Ascending aorta (tissue), 2 donors: ENCODE data around the gene PPEF2. TPM values are rescaled to one million over a fixed set of nuclear protein-coding genes. Genes with fewer than 3 reads are reported as not detected.
"Not testable (repeated sequence)": the region's sequence is repeated elsewhere in the genome, so short reads cannot be mapped to it uniquely, and the experiment has no call there.

Experiments
- DNase-seq, 2 donors: peaks; one replicate each; pipeline ENCODE4 v3.0.0-alpha.2; 2019; ENCODE audit warnings: low spot score in 2 of 2
- H3K27ac ChIP-seq, 2 donors: fragments of 200-600 bp; sonication (generic); one replicate each; pipeline ENCODE4 v1.5.1; 2016 to 2017; ENCODE audit warnings: mild to moderate bottlenecking in 1 of 2
- H3K27me3 ChIP-seq: fragments of 200-600 bp; sonication (generic); one replicate; pipeline ENCODE4 v1.5.1; 2017
- H3K36me3 ChIP-seq, 2 donors: fragments of 200-600 bp; sonication (generic); one replicate each; pipeline ENCODE4 v1.5.1; 2016
- H3K4me1 ChIP-seq, 2 donors: fragments of 200-600 bp; sonication (generic); one replicate each; pipeline ENCODE4 v1.5.1; 2016 to 2017; ENCODE audit warnings: mild to moderate bottlenecking in 1 of 2
- H3K4me3 ChIP-seq, 2 donors: fragments of 200-600 bp; sonication (generic); one replicate each; pipeline ENCODE4 v1.5.1; 2016 to 2017; ENCODE audit warnings: mild to moderate bottlenecking in 1 of 2
- H3K9me3 ChIP-seq, 2 donors: fragments of 200-600 bp; sonication (generic); one replicate each; pipeline ENCODE4 v1.5.1; 2016
- intact Hi-C: fragments of 100-400 bp; cut with DNase I; formaldehyde crosslinking; loops from one replicate; pipeline ENCODE4 v1.15.1; 2023
- total RNA-seq: library from RNA; depleted of rRNA; stranded (reverse); fragments of >200 nt; gene quantifications from one replicate; pipeline ENCODE4 v1.1.0, GENCODE V29; 2016
- TF ChIP-seq, protein P1 (sequence below), 3 experiments: fragments of 200-600 bp in 2 of 3; fragments of 450-650 bp in 1 of 3; sonication (generic) in 2 of 3; IDR thresholded peaks; one replicate each; pipeline ENCODE4 v1.5.1; 2016 to 2019; ENCODE audit warnings: antibody characterized with exemption in 3 of 3, mild to moderate bottlenecking in 1 of 3, moderate library complexity in 1 of 3

The PPEF2 gene
- total RNA-seq, 1 donor from 2014 or later = not detected

DNA sequence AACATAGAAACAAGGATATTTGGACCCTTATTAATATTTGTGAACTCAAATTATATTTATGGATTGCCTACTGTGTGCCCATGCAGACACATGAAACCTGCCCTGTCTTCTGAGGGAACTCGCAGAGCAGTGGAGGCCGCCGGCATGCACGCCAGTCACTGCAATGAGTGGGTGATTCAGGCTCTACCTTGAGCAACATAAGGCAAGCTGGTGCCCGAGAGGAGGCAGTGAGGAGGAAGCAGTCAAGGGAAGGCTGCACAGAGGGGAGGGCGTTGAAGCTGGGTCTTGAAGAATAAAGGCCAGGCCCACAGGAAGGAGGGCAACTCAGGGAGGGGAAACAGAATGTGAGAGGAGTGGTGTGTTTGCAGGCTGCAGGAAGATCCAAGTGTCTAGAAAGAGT, 52.8 kb downstream of the PPEF2 start:
- Histone ChIP-seq H3K4me1 (peaks cover 0 to 2% of the 10 kb centered on the region in 2 donors), H3K27ac (no peak overlapping the region), H3K27me3 (no peaks in the 10 kb centered on the region), H3K36me3 (no peaks in the 10 kb centered on the region), H3K4me3 (no peak overlapping the region), H3K9me3 (no peaks in the 10 kb centered on the region)
- no peak for DNase-seq
- TF ChIP-seq, protein P1, sequence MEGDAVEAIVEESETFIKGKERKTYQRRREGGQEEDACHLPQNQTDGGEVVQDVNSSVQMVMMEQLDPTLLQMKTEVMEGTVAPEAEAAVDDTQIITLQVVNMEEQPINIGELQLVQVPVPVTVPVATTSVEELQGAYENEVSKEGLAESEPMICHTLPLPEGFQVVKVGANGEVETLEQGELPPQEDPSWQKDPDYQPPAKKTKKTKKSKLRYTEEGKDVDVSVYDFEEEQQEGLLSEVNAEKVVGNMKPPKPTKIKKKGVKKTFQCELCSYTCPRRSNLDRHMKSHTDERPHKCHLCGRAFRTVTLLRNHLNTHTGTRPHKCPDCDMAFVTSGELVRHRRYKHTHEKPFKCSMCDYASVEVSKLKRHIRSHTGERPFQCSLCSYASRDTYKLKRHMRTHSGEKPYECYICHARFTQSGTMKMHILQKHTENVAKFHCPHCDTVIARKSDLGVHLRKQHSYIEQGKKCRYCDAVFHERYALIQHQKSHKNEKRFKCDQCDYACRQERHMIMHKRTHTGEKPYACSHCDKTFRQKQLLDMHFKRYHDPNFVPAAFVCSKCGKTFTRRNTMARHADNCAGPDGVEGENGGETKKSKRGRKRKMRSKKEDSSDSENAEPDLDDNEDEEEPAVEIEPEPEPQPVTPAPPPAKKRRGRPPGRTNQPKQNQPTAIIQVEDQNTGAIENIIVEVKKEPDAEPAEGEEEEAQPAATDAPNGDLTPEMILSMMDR (IDR thresholded peaks at IDR 0.05) = no peak
- intact Hi-C loops = loop anchor here (5.0 kb wide), 2 partner anchors 127 to 192 kb away; partner anchors contain the start of gene USO1

- TF ChIP-seq, protein P1 (IDR thresholded peaks at IDR 0.05) = no peak
These were observed 53.4 kb downstream of the PPEF2 start for GRCh38 chr4:75848891-75849290.

DNA sequence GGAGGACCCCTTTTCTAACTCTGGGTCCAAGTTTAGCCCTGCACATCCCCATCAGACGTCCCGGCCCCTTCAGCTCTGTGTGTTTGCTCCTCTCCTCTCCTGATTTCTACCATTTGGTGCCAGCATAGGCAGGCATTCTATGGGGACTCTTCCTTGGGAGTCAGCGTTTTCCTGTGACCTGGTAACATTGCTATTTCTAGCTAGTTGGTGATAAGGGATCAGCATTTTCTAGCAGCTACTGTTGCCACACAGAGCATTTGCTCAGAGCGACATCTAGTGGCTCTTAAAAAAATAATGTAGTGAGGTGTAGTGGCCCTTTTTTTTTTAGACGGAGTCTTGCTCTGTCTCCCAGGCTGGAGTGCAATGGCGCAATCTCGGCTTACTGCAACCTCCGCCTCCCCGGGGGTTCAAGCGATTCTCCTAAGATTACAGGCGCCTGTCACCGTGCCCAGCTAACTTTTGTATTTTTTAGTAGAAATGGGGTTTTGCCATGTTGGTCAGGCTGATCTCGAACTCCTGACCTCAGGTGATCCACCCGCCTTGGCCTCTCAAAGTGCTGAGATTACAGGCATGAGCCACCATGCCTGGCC, 54.0 kb downstream of the PPEF2 start:
- not testable (repeated sequence) for H3K9me3 ChIP-seq, H3K4me3 ChIP-seq, H3K27me3 ChIP-seq, H3K4me1 ChIP-seq, H3K36me3 ChIP-seq, H3K27ac ChIP-seq
- peak in 1 of 2 donors; percentile 64 for DNase-seq
- intact Hi-C loops = loop anchor here (5.0 kb wide), 2 partner anchors 126 to 191 kb away; partner anchors contain the start of gene USO1
- TF ChIP-seq, protein P1 (IDR thresholded peaks at IDR 0.05) = peak; percentile 31 to 75 (median 64)

More at GRCh38 chr4:75848891-75849290, 53.4 kb downstream of the PPEF2 start:
- Histone ChIP-seq H3K36me3 (no peaks in the 10 kb centered on the region), H3K27me3 (no peaks in the 10 kb centered on the region), H3K4me3 (no peak overlapping the region), H3K9me3 (no peaks in the 10 kb centered on the region), H3K27ac (no peak overlapping the region), H3K4me1 (peaks cover 0 to 2% of the 10 kb centered on the region in 2 donors)
- intact Hi-C loops = loop anchor here (5.0 kb wide), 2 partner anchors 127 to 192 kb away; partner anchors contain the start of gene USO1
- no peak for DNase-seq

GRCh38 chr4:75845992-75846391, 56.3 kb downstream of the PPEF2 start:
- DNase-seq = no peak
- Histone ChIP-seq H3K4me1 (peaks cover 0 to 5% of the 10 kb centered on the region in 2 donors), H3K27ac (no peak overlapping the region), H3K4me3 (no peak overlapping the region), H3K36me3 (no peaks in the 10 kb centered on the region), H3K27me3 (no peaks in the 10 kb centered on the region), H3K9me3 (no peaks in the 10 kb centered on the region)
- TF ChIP-seq, protein P1 (IDR thresholded peaks at IDR 0.05) = no peak
- intact Hi-C loops = loop anchor here (5.0 kb wide), 2 partner anchors 124 to 189 kb away; partner anchors contain the start of gene USO1

DNA sequence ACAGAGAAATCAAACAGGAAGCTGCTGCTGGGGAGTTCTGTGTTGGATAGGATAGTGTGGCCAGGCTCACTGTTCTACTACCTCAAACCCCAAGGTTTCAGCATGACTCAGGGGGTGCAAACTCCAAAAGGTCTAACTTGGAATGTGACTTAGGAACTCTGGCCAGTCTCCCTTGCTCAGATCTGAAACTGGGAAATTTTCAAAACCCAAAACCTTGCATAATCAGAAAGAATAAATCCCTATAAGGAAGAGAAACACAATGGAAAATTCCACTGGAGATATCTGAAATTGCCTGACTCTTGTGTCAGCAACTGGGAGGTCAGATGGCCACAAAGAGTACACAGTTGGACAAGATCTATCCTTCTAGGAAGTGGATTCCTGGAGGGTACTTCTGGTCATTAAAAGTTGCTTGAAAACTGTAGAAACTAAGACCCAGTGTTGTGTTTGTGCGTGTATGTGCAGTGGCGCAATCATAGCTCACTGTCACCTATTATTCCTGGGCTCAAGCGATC, 58.0 kb downstream of the PPEF2 start:
- peaks cover 0 to 5% of the 10 kb centered on the region in 2 donors for H3K4me1 ChIP-seq
- DNase-seq = no peak
- no peaks in the 10 kb centered on the region for H3K9me3 ChIP-seq
- no peak overlapping the region for H3K4me3 ChIP-seq
- peak overlapping the region; percentile 49 to 61 for H3K27ac ChIP-seq
- no peaks in the 10 kb centered on the region for H3K27me3 ChIP-seq
- no peaks in the 10 kb centered on the region for H3K36me3 ChIP-seq
- TF ChIP-seq, protein P1 (IDR thresholded peaks at IDR 0.05) = no peak
- intact Hi-C loops = no loop called here
